Spinal cord (tissue), 10 donors: Measurements from ENCODE around the gene SPDYC. TPM values are rescaled to one million over a fixed set of nuclear protein-coding genes. Genes with fewer than 3 reads are reported as not detected.

Experiments used
- DNase-seq, 6 donors: peaks; one replicate each; pipeline versions ENCODE4 v3.0.0 to v3.0.0-alpha.2; 2013 to 2015; ENCODE audit warnings: low spot score in 6 of 6, low read depth in 4 of 6
- H3K27ac ChIP-seq: one replicate; pipeline ENCODE4 v1.5.1; 2013; ENCODE audit warnings: low read depth, low read length, control low read depth
- H3K27me3 ChIP-seq: one replicate; pipeline ENCODE4 v1.6.1; 2013; ENCODE audit warnings: low read length; ENCODE audit not compliant: control insufficient read depth, insufficient read depth
- H3K36me3 ChIP-seq: one replicate; pipeline ENCODE4 v1.6.1; 2013; ENCODE audit warnings: low read length; ENCODE audit not compliant: control insufficient read depth, insufficient read depth
- H3K4me1 ChIP-seq: one replicate; pipeline ENCODE4 v1.6.1; 2013; ENCODE audit warnings: low read length; ENCODE audit not compliant: control insufficient read depth, insufficient read depth
- H3K4me3 ChIP-seq: one replicate; pipeline ENCODE4 v1.5.1; 2013; ENCODE audit warnings: low read depth, low read length, control low read depth
- H3K9me3 ChIP-seq: one replicate; pipeline ENCODE4 v1.6.1; 2013; ENCODE audit warnings: low read length; ENCODE audit not compliant: control insufficient read depth, insufficient read depth
- WGBS: methylation state at CpG from one replicate; pipeline ENCODE4 v1.1.5; 2013; ENCODE audit warnings: missing lambda C conversion rate; ENCODE audit not compliant: insufficient coverage; 5-methylcytosine and 5-hydroxymethylcytosine counted together
- polyA plus RNA-seq, 2 donors: library from polyadenylated mRNA; unstranded; fragments of 120-200 nt; gene quantifications; one replicate each; pipeline ENCODE4 v1.2.1, GENCODE V29; 2013; ENCODE audit not compliant: insufficient read length in 2 of 2
- total RNA-seq, 2 donors: library from RNA; depleted of rRNA in 1 of 2; stranded (reverse); fragments of 120-200 nt in 1 of 2; fragments of >200 nt in 1 of 2; gene quantifications; one replicate each; pipeline versions ENCODE4 v1.2.3 to v1.2.4, GENCODE V29; 2013 to 2014
- donor health status: healthy.

SPDYC gene
- total and polyA plus RNA-seq, 4 donors: 0.17 TPM; not detected in 3

GRCh38 chr11:65150509-65151299, 19.3 kb upstream of the SPDYC start:
- no peaks in the 10 kb centered on the region for H3K9me3 ChIP-seq
- peaks cover 14% of the 10 kb centered on the region for H3K4me1 ChIP-seq
- no peaks in the 10 kb centered on the region for H3K36me3 ChIP-seq
- peak overlapping the region; percentile 18 for H3K27ac ChIP-seq
- H3K4me3 ChIP-seq: no peak overlapping the region
- peak; percentile 29 to 83 (median 45) for DNase-seq
- H3K27me3 ChIP-seq: no peaks in the 10 kb centered on the region
- 7% methylated on average over 9 of the region's 12 CpGs for WGBS

GRCh38 chr11:65151331-65151899, 18.6 kb upstream of the SPDYC start:
- Histone ChIP-seq H3K27ac (no peak overlapping the region), H3K4me3 (no peak overlapping the region), H3K4me1 (peaks cover 14% of the 10 kb centered on the region), H3K9me3 (no peaks in the 10 kb centered on the region), H3K27me3 (no peaks in the 10 kb centered on the region), H3K36me3 (no peaks in the 10 kb centered on the region)
- DNase-seq: no peak
- 87% methylated on average over 3 of the region's 3 CpGs for WGBS

GRCh38 chr11:65152122-65152521, 17.9 kb upstream of the SPDYC start:
- Histone ChIP-seq H3K4me3 (no peak overlapping the region), H3K9me3 (no peaks in the 10 kb centered on the region), H3K27me3 (no peaks in the 10 kb centered on the region), H3K4me1 (peaks cover 14% of the 10 kb centered on the region), H3K27ac (no peak overlapping the region), H3K36me3 (no peaks in the 10 kb centered on the region)
- no peak for DNase-seq
- 72% methylated on average over 2 of the region's 2 CpGs for WGBS

- H3K27me3 ChIP-seq: no peaks in the 10 kb centered on the region
- no peaks in the 10 kb centered on the region for H3K9me3 ChIP-seq
- no peak overlapping the region for H3K4me3 ChIP-seq
- no CpG with 5 or more reads among the region's 3 CpGs for WGBS
- no peaks in the 10 kb centered on the region for H3K4me1 ChIP-seq
- DNase-seq: no peak
- H3K36me3 ChIP-seq: no peaks in the 10 kb centered on the region
- H3K27ac ChIP-seq: no peak overlapping the region
Observed at GRCh38 chr11:65156256-65156655, 13.8 kb upstream of the SPDYC start.

- Histone ChIP-seq H3K9me3 (no peaks in the 10 kb centered on the region), H3K27me3 (no peaks in the 10 kb centered on the region), H3K36me3 (no peaks in the 10 kb centered on the region), H3K4me3 (no peak overlapping the region), H3K4me1 (no peaks in the 10 kb centered on the region), H3K27ac (no peak overlapping the region)
- 93% methylated on average over 3 of the region's 3 CpGs for WGBS
- no peak for DNase-seq
Observed at GRCh38 chr11:65156926-65157325, 13.1 kb upstream of the SPDYC start.

GRCh38 chr11:65157336-65157735, 12.7 kb upstream of the SPDYC start:
- no peak overlapping the region for H3K4me3 ChIP-seq
- no peaks in the 10 kb centered on the region for H3K9me3 ChIP-seq
- no peaks in the 10 kb centered on the region for H3K4me1 ChIP-seq
- no peak overlapping the region for H3K27ac ChIP-seq
- no peaks in the 10 kb centered on the region for H3K27me3 ChIP-seq
- no peaks in the 10 kb centered on the region for H3K36me3 ChIP-seq
- WGBS: 67% methylated on average over 3 of the region's 3 CpGs
- no peak for DNase-seq

- WGBS: no CpG with 5 or more reads among the region's 5 CpGs
- H3K36me3 ChIP-seq: no peaks in the 10 kb centered on the region
Observed at GRCh38 chr11:65159012-65159411, 11.0 kb upstream of the SPDYC start.

GRCh38 chr11:65160643-65161042, 9.4 kb upstream of the SPDYC start:
- no peaks in the 10 kb centered on the region for H3K9me3 ChIP-seq
- no peaks in the 10 kb centered on the region for H3K27me3 ChIP-seq
- H3K4me1 ChIP-seq: no peaks in the 10 kb centered on the region
- no peak for DNase-seq
- no peak overlapping the region for H3K4me3 ChIP-seq
- H3K27ac ChIP-seq: no peak overlapping the region
- H3K36me3 ChIP-seq: no peaks in the 10 kb centered on the region
- WGBS: no CpG with 5 or more reads among the region's 3 CpGs

More at GRCh38 chr11:65159012-65159411, 11.0 kb upstream of the SPDYC start:
- no peak for DNase-seq
- no peak overlapping the region for H3K27ac ChIP-seq
- no peaks in the 10 kb centered on the region for H3K27me3 ChIP-seq
- H3K4me1 ChIP-seq: no peaks in the 10 kb centered on the region
- no peaks in the 10 kb centered on the region for H3K9me3 ChIP-seq
- H3K4me3 ChIP-seq: no peak overlapping the region

- no peak for DNase-seq
- Histone ChIP-seq H3K27ac (no peak overlapping the region), H3K27me3 (no peaks in the 10 kb centered on the region), H3K9me3 (no peaks in the 10 kb centered on the region), H3K36me3 (no peaks in the 10 kb centered on the region), H3K4me1 (peaks cover 4% of the 10 kb centered on the region), H3K4me3 (no peak overlapping the region)
- WGBS: 100% methylated on average over 1 of the region's 2 CpGs
Observed at GRCh38 chr11:65163684-65164083, 6.3 kb upstream of the SPDYC start.
